H7 (cell line): ENCODE data around the gene ATE1. TPM values are rescaled to one million over a fixed set of nuclear protein-coding genes. Genes with fewer than 3 reads are reported as not detected.
"Not testable (repeated sequence)": the region's sequence is repeated elsewhere in the genome, so short reads cannot be mapped to it uniquely, and the experiment has no call there.

Experiments used
- DNase-seq: peaks from one replicate; pipeline ENCODE4 v3.0.0; 2012
- H3K27me3 ChIP-seq: 2 replicates; pipeline ENCODE4 v1.6.0; 2011; ENCODE audit warnings: mild to moderate bottlenecking, low read length; ENCODE audit not compliant: control insufficient read depth, insufficient read depth
- H3K36me3 ChIP-seq: replicated peaks from 2 replicates; pipeline ENCODE4 v1.5.1; 2011; ENCODE audit warnings: low read length; ENCODE audit not compliant: control insufficient read depth, insufficient read depth
- H3K4me3 ChIP-seq: 2 replicates; pipeline ENCODE4 v1.5.1; 2011; ENCODE audit warnings: low read depth, mild to moderate bottlenecking, control low read depth, low read length, moderate library complexity; ENCODE audit not compliant: insufficient read depth
- total RNA-seq: library from RNA; depleted of rRNA; stranded (reverse); fragments of >200 nt; shearing (Covaris generic); gene quantifications from 2 replicates; pipeline ENCODE4 v1.2.3, GENCODE V29; 2014

The ATE1 gene
- total RNA-seq, 1 experiment from 2014 or later, result 13.4 TPM

DNA sequence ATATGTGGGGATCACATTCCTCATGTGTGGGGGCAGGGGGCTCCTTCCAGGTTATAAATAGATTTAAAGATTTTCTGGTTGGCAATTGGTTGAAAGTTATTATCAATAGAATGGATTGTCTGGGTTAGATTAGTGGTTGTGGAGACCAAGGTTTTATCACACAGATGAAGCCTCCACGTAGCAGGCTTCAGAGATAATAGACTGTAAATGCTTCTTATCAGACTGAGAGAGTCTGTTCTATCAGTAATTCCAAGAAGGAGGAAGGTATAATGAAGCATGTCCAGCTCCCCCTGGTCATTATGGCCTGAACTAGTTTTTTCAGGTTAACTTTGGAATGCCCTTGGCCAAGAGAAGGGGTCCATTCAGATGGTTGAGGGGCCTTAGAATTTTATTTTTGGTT is 211.9 kb downstream of the ATE1 start:
- no peak overlapping the region for H3K4me3 ChIP-seq
- no peaks in the 10 kb centered on the region for H3K27me3 ChIP-seq
- H3K36me3 ChIP-seq, result no peaks in the 10 kb centered on the region
- no peak for DNase-seq

DNA sequence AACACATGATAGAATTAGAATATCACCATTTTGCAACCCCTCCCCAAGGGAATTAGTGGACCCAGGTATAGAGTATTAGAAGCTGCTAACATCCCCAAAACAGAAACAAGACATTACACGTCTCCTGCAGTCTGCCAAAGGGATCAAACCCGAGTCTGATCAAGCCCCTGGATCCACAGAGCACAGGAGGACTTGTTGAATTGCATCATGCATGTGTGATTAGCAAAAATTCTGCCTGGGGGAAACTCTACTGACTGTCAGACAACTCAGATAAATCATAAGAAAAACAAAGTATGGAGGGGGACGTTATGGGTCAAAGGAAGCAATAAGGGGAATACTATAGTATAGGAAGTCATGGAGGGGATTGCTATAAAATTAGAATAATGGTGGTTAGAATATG is 212.8 kb downstream of the ATE1 start:
- no peak overlapping the region for H3K4me3 ChIP-seq
- H3K36me3 ChIP-seq, result no peaks in the 10 kb centered on the region
- DNase-seq, result no peak
- H3K27me3 ChIP-seq, result no peaks in the 10 kb centered on the region

GRCh38 chr10:121713486-121713885 is 214.3 kb downstream of the ATE1 start:
- DNase-seq, result no peak
- Histone ChIP-seq H3K36me3 (no peaks in the 10 kb centered on the region), H3K4me3 (no peak overlapping the region)

DNA sequence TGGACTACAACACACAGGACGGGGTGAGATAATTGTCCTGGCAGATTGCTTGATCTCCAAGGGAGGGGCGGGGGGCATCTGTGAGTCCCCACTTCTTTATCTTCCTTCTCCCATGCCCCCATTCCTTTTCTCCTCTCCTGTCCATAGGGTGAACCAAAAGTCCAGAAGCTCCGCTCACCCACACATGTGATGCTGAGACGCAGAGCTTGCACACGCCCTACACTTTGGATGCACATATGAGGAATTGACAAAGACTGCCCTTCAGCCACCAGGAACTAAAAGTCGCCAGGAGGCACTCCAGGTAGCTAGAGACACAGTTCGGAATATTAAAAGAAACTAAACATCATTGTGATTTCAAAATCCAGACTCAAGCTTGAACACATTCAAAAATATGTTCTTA is 216.9 kb downstream of the ATE1 start:
- H3K27me3 ChIP-seq, result no peaks in the 10 kb centered on the region
- no peaks in the 10 kb centered on the region for H3K36me3 ChIP-seq
- no peak overlapping the region for H3K4me3 ChIP-seq
- no peak for DNase-seq

More at GRCh38 chr10:121713486-121713885, 214.3 kb downstream of the ATE1 start:
- no peaks in the 10 kb centered on the region for H3K27me3 ChIP-seq

DNA sequence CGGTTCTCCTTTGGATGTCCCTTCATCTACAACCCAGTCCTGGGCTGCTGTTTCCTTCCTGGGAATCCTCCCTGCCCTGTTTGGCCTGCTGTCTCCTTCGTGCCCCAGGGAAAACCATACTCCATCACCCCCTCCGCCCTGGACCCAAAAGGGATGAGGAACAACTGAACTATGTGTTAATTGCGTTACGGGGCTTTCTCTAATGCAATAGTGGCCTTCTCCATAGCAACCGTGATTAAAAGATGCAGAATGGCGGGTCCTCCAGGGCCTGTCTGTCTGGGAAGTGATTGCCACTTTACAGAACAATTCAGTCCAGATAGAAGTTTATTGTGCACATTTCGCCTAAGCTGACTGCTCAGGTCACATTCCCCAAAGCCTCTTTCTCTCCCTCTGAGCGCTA is 217.6 kb downstream of the ATE1 start:
- peak; percentile 39 for DNase-seq
- H3K4me3 ChIP-seq, result no peak overlapping the region
- no peaks in the 10 kb centered on the region for H3K36me3 ChIP-seq
- no peaks in the 10 kb centered on the region for H3K27me3 ChIP-seq

DNA sequence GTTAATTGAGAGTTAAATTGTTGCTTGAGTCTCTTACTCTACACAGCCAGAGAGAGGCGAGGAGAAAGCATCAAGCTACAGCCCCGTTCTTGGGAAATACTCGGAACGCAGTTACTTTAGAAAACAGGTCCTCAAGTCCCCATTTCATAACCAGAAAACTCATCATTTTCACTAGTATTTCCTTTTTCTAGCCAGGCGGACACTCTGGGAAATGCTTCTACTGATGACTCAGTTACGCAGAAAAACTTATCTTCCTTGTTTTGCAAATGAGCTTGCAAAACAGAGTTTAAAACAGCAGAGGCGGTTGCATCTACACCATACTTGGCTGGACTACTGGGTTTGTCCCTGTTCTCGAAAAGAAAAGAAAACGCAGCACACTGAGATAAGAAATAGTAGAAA is 218.2 kb downstream of the ATE1 start:
- Histone ChIP-seq H3K27me3 (no peaks in the 10 kb centered on the region), H3K4me3 (no peak overlapping the region), H3K36me3 (no peaks in the 10 kb centered on the region)
- DNase-seq, result no peak

- no peak overlapping the region for H3K4me3 ChIP-seq
- DNase-seq, result peak; percentile 77
- H3K36me3 ChIP-seq, result no peaks in the 10 kb centered on the region
- H3K27me3 ChIP-seq, result no peaks in the 10 kb centered on the region
Measured at GRCh38 chr10:121708728-121709674, 218.8 kb downstream of the ATE1 start.

DNA sequence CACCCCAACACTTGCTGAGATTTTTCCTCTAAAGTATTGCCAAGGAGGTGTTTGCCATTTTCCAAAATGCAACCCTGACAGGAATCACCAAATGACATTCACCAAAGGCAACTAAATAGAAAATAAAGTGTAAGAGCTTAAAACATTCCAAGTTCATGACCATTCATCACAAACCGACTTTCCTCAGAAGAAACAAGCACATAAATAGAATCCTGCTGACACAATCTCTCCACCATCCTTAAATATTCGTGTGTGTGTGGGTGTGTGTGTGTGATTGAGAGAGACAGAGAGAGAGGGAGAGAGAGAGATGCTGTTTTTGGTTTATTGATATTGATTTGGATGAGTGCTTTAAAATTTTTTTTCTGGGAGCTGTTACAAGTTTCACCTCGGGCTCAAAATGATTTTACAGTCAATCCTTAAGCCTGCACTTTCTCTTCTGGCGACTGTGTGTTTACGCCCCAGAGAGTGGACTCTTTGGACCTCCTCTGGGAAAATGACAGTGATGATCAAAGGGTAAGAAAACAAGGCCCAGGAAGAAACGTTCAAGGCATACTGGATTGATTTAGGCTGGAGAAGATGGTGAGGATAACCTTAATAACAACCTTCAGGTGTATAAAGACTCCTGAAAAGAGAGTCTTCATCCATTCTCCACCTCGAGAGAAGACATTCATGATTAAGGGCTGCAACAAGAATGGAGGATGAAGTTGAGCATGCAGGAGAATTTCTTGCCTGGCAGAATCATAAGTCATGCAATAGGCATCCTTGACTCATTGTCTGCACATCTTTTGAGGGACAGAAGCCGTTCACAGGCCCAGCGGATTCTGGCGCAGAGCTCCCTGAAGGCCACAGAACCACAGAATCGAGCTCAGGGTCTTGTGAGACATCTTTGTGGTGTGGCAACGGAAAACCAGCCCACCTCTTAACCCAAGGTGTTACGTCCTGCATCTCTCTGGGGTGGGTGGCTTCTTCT is 225.2 kb downstream of the ATE1 start:
- Histone ChIP-seq H3K27me3 (no peaks in the 10 kb centered on the region), H3K4me3 (no peak overlapping the region), H3K36me3 (no peaks in the 10 kb centered on the region)
- no peak for DNase-seq

GRCh38 chr10:121700416-121700815 is 227.4 kb downstream of the ATE1 start:
- Histone ChIP-seq H3K36me3 (no peaks in the 10 kb centered on the region), H3K4me3 (no peak overlapping the region), H3K27me3 (no peaks in the 10 kb centered on the region)
- DNase-seq, result no peak

DNA sequence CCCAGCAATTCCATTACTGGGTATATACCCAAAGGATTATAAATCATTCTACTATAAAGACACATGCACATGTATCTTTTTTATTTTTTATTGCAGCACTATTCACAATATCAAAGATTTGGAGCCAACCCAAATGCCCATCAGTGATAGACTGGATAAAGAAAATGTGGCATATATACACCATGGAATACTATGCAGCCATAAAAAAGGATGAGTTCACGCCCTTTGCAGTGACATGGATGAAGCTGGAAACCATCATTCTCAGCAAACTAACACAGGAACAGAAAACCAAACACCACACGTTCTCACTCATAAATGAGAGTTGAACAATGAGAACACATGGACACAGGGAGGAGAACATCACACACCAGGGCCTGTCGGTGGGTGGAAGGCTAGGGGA is 228.1 kb downstream of the ATE1 start:
- H3K36me3 ChIP-seq, DNase-seq, H3K4me3 ChIP-seq, H3K27me3 ChIP-seq: not testable (repeated sequence)

- no peaks in the 10 kb centered on the region for H3K36me3 ChIP-seq
- no peaks in the 10 kb centered on the region for H3K27me3 ChIP-seq
- DNase-seq, result no peak
- H3K4me3 ChIP-seq, result no peak overlapping the region
Measured at GRCh38 chr10:121698902-121699301, 228.9 kb downstream of the ATE1 start.

DNA sequence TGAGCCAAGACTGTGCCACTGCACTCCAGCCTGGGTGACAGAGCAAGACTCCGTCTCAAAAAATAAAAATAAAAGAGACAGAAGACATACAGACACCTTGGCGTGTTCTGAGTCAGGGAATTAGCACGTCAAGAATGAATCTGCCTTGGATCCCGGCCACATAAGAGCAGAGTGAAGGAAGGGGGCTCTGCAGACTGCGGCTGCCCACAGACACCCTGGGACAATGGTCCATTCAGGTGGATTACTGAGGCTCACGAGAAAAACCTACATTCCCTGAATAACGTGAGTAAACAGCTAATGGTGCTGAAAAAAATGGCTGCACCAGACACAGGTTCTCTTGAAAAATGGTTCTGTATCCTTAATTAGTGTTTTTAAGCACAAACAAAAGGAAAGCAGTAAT is 229.5 kb downstream of the ATE1 start:
- H3K4me3 ChIP-seq, result no peak overlapping the region
- H3K27me3 ChIP-seq, result no peaks in the 10 kb centered on the region
- no peak for DNase-seq
- H3K36me3 ChIP-seq, result no peaks in the 10 kb centered on the region

DNA sequence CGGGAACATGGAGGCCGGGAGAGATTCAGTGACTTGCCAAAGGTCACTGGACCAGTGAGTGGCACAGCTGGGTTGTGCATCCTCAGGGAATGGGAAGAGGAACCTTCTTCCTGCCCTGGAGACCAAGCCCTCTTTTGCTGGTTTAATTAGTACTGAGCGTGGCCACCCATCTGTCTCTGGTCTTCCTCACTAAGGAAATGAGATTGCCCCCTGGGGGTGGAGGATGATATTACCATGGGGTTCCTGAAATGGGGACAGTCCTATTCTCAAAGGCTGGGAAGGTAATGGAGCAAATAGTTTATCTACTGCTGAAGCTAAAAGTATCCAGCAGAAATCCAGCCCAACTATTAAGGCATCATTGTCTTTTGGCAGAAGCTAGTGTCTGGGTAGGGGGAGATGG is 231.0 kb downstream of the ATE1 start:
- Histone ChIP-seq H3K36me3 (no peaks in the 10 kb centered on the region), H3K27me3 (no peaks in the 10 kb centered on the region), H3K4me3 (no peak overlapping the region)
- DNase-seq, result peak; percentile 66

- Histone ChIP-seq H3K4me3 (no peak overlapping the region), H3K36me3 (no peaks in the 10 kb centered on the region), H3K27me3 (no peaks in the 10 kb centered on the region)
- no peak for DNase-seq
Measured at GRCh38 chr10:121695731-121696464, 231.9 kb downstream of the ATE1 start.
